ENCODE measurements around the gene GALR1.

- no peak for TF ChIP-seq ZNF23 (tag by site-specific recombination; IDR thresholded peaks at IDR 0.05; ENCODE audit: borderline replicate concordance)
- TF ChIP-seq IKZF3 (tag by site-specific recombination; IDR thresholded peaks at IDR 0.05) = no peak
- no peak for TF ChIP-seq ZNF138 (tag by site-specific recombination; IDR thresholded peaks at IDR 0.05; ENCODE audit: borderline replicate concordance)
- TF ChIP-seq, protein P1, sequence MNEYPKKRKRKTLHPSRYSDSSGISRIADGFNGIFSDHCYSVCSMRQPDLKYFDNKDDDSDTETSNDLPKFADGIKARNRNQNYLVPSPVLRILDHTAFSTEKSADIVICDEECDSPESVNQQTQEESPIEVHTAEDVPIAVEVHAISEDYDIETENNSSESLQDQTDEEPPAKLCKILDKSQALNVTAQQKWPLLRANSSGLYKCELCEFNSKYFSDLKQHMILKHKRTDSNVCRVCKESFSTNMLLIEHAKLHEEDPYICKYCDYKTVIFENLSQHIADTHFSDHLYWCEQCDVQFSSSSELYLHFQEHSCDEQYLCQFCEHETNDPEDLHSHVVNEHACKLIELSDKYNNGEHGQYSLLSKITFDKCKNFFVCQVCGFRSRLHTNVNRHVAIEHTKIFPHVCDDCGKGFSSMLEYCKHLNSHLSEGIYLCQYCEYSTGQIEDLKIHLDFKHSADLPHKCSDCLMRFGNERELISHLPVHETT (tag by site-specific recombination; IDR thresholded peaks at IDR 0.05) = no peak
- TF ChIP-seq, protein P2, sequence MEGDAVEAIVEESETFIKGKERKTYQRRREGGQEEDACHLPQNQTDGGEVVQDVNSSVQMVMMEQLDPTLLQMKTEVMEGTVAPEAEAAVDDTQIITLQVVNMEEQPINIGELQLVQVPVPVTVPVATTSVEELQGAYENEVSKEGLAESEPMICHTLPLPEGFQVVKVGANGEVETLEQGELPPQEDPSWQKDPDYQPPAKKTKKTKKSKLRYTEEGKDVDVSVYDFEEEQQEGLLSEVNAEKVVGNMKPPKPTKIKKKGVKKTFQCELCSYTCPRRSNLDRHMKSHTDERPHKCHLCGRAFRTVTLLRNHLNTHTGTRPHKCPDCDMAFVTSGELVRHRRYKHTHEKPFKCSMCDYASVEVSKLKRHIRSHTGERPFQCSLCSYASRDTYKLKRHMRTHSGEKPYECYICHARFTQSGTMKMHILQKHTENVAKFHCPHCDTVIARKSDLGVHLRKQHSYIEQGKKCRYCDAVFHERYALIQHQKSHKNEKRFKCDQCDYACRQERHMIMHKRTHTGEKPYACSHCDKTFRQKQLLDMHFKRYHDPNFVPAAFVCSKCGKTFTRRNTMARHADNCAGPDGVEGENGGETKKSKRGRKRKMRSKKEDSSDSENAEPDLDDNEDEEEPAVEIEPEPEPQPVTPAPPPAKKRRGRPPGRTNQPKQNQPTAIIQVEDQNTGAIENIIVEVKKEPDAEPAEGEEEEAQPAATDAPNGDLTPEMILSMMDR (tag by site-specific recombination; IDR thresholded peaks at IDR 0.05) = no peak
- TF ChIP-seq, protein P3, sequence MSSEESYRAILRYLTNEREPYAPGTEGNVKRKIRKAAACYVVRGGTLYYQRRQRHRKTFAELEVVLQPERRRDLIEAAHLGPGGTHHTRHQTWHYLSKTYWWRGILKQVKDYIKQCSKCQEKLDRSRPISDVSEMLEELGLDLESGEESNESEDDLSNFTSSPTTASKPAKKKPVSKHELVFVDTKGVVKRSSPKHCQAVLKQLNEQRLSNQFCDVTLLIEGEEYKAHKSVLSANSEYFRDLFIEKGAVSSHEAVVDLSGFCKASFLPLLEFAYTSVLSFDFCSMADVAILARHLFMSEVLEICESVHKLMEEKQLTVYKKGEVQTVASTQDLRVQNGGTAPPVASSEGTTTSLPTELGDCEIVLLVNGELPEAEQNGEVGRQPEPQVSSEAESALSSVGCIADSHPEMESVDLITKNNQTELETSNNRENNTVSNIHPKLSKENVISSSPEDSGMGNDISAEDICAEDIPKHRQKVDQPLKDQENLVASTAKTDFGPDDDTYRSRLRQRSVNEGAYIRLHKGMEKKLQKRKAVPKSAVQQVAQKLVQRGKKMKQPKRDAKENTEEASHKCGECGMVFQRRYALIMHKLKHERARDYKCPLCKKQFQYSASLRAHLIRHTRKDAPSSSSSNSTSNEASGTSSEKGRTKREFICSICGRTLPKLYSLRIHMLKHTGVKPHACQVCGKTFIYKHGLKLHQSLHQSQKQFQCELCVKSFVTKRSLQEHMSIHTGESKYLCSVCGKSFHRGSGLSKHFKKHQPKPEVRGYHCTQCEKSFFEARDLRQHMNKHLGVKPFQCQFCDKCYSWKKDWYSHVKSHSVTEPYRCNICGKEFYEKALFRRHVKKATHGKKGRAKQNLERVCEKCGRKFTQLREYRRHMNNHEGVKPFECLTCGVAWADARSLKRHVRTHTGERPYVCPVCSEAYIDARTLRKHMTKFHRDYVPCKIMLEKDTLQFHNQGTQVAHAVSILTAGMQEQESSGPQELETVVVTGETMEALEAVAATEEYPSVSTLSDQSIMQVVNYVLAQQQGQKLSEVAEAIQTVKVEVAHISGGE (tag by site-specific recombination; conservative IDR thresholded peaks at IDR 0.05; ENCODE audit: low read depth) = no peak
- TF ChIP-seq ZBTB1 (tag by site-specific recombination; IDR thresholded peaks at IDR 0.05) = no peak
- TF ChIP-seq ZBTB7A (tag by site-specific recombination; IDR thresholded peaks at IDR 0.05; ENCODE audit: low read depth) = no peak
Observed at GRCh38 chr18:77316641-77317040, 67.0 kb downstream of the GALR1 start.
